ENCODE data around the gene NFE2L1.

Gene NFE2L1

GRCh38 chr17:48006936-48007709 lies 41.0 kb upstream of the NFE2L1 start:
- no peak overlapping the region for H2BK5ac ChIP-seq (ENCODE audit: low read depth, low read length, poor library complexity)
- H3K4ac ChIP-seq (ENCODE audit: low read depth, low read length), result no peak overlapping the region
- H3K79me2 ChIP-seq (ENCODE audit: control insufficient read depth, insufficient read depth, low read length, poor library complexity), result no peaks in the 10 kb centered on the region
- H2AFZ ChIP-seq (ENCODE audit: insufficient read depth, low read length, poor library complexity), result no peak overlapping the region
- H3K18ac ChIP-seq (ENCODE audit: low read length), result no peak overlapping the region
- H3K79me1 ChIP-seq (ENCODE audit: low read length), result peaks cover 9% of the 10 kb centered on the region
- H3K27me3 ChIP-seq (ENCODE audit: insufficient read depth, low read length), result no peaks in the 10 kb centered on the region
- no peak overlapping the region for H3K4me2 ChIP-seq (ENCODE audit: low read length)
- H3K36me3 ChIP-seq (ENCODE audit: control insufficient read depth in 1 of 2, insufficient read depth in 2 of 2, low read length in 2 of 2), result no peaks in the 10 kb centered on the region
- H2BK120ac ChIP-seq (ENCODE audit: insufficient read depth, low read length, poor library complexity), result no peak overlapping the region
- H4K8ac ChIP-seq (ENCODE audit: low read depth, low read length), result no peak overlapping the region
- H2BK12ac ChIP-seq (ENCODE audit: low read length), result no peak overlapping the region
- H4K12ac ChIP-seq (ENCODE audit: low read depth, low read length), result no peak overlapping the region
- peaks cover 11 to 23% of the 10 kb centered on the region in 2 experiments for H3K4me1 ChIP-seq (ENCODE audit: control insufficient read depth in 1 of 2, insufficient read depth in 2 of 2, low read length in 2 of 2)
- H3K14ac ChIP-seq (ENCODE audit: low read length), result no peak overlapping the region
- H3K4me3 ChIP-seq (ENCODE audit: low read depth, low read length), result no peak overlapping the region
- H3K23ac ChIP-seq (ENCODE audit: low read length), result no peak overlapping the region
- no peak overlapping the region for H3K9ac ChIP-seq (ENCODE audit: low read length)
- no peak overlapping the region for H2AK5ac ChIP-seq (ENCODE audit: low read length)
- no peak overlapping the region for H4K91ac ChIP-seq (ENCODE audit: low read depth, low read length)
- no CpG with 5 or more reads among the region's 12 CpGs for WGBS (ENCODE audit: extremely low coverage, insufficient coverage, insufficient read length)
- H3K9me3 ChIP-seq (ENCODE audit: insufficient read depth, low read depth, low read length), result no peaks in the 10 kb centered on the region
- H3K27ac ChIP-seq (ENCODE audit: low read depth, low read length), result no peak overlapping the region
- no peak for DNase-seq

GRCh38 chr17:48010193-48010592 lies 38.0 kb upstream of the NFE2L1 start:
- no peak for DNase-seq
- Histone ChIP-seq H3K18ac (ENCODE audit: low read length) (no peak overlapping the region), H3K9me3 (ENCODE audit: insufficient read depth, low read depth, low read length) (no peaks in the 10 kb centered on the region), H3K4me1 (ENCODE audit: control insufficient read depth in 1 of 2, insufficient read depth in 2 of 2, low read length in 2 of 2) (peaks cover 0 to 8% of the 10 kb centered on the region in 2 experiments), H3K4me3 (ENCODE audit: low read depth, low read length) (no peak overlapping the region), H3K23ac (ENCODE audit: low read length) (no peak overlapping the region), H3K79me1 (ENCODE audit: low read length) (no peaks in the 10 kb centered on the region), H4K12ac (ENCODE audit: low read depth, low read length) (no peak overlapping the region), H2BK5ac (ENCODE audit: low read depth, low read length, poor library complexity) (no peak overlapping the region), H3K27me3 (ENCODE audit: insufficient read depth, low read length) (peaks cover 11% of the 10 kb centered on the region), H2BK120ac (ENCODE audit: insufficient read depth, low read length, poor library complexity) (no peak overlapping the region), H3K4ac (ENCODE audit: low read depth, low read length) (no peak overlapping the region), H3K9ac (ENCODE audit: low read length) (no peak overlapping the region), H3K36me3 (ENCODE audit: control insufficient read depth in 1 of 2, insufficient read depth in 2 of 2, low read length in 2 of 2) (no peaks in the 10 kb centered on the region), H2AFZ (ENCODE audit: insufficient read depth, low read length, poor library complexity) (no peak overlapping the region), H3K79me2 (ENCODE audit: control insufficient read depth, insufficient read depth, low read length, poor library complexity) (no peaks in the 10 kb centered on the region), H4K8ac (ENCODE audit: low read depth, low read length) (no peak overlapping the region), H3K14ac (ENCODE audit: low read length) (no peak overlapping the region), H4K91ac (ENCODE audit: low read depth, low read length) (no peak overlapping the region), H2AK5ac (ENCODE audit: low read length) (no peak overlapping the region), H3K4me2 (ENCODE audit: low read length) (no peak overlapping the region), H2BK12ac (ENCODE audit: low read length) (no peak overlapping the region), H3K27ac (ENCODE audit: low read depth, low read length) (no peak overlapping the region)
- no CpG with 5 or more reads among the region's 3 CpGs for WGBS (ENCODE audit: extremely low coverage, insufficient coverage, insufficient read length)

DNA sequence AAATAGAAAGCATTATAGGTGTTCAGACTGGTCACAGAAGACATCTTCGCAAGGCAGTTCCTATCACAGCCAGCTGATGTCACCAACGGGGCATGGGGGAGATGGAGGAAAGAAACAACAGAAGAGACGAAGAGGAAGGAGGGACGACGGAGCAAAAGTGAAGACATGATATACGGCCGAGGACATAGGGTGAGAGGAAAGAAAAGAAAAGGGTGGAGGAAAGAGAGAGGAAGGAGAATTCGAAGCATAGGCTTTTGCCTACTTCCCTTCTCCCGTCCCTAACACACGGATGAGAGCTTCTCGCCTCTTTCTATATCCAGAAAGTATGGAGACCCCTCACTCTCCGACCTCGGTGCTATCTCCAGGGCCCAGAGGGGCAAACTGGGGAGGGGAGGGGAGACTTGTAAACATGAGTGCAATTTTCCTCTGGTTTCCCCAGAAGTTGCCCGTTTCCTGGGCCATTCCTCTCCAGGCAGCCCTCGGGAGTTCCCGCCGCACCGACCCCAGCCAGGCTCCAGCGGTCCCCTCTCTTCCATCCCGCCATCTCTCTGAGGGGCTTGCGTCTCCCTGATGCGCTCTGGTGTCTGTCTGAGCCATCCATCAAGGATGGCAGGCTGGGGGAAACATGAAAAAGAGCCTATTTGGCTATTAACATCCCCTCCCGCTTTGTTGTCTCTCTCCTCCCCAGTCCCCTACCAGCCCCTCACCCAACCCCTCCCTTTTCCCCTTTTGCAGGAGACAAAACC lies 36.6 kb upstream of the NFE2L1 start:
- H3K27me3 ChIP-seq (ENCODE audit: insufficient read depth, low read length), result peaks cover 11% of the 10 kb centered on the region
- H3K4me2 ChIP-seq (ENCODE audit: low read length), result peak overlapping the region; percentile 77
- peaks cover 0 to 8% of the 10 kb centered on the region in 2 experiments for H3K4me1 ChIP-seq (ENCODE audit: control insufficient read depth in 1 of 2, insufficient read depth in 2 of 2, low read length in 2 of 2)
- no peak overlapping the region for H2BK5ac ChIP-seq (ENCODE audit: low read depth, low read length, poor library complexity)
- H3K23ac ChIP-seq (ENCODE audit: low read length), result no peak overlapping the region
- H3K4me3 ChIP-seq (ENCODE audit: low read depth, low read length), result no peak overlapping the region
- H4K91ac ChIP-seq (ENCODE audit: low read depth, low read length), result no peak overlapping the region
- peak overlapping the region; percentile 35 for H4K8ac ChIP-seq (ENCODE audit: low read depth, low read length)
- H3K79me1 ChIP-seq (ENCODE audit: low read length), result no peaks in the 10 kb centered on the region
- no CpG with 5 or more reads among the region's 23 CpGs for WGBS (ENCODE audit: extremely low coverage, insufficient coverage, insufficient read length)
- no peak overlapping the region for H2AK5ac ChIP-seq (ENCODE audit: low read length)
- H4K12ac ChIP-seq (ENCODE audit: low read depth, low read length), result no peak overlapping the region
- no peak overlapping the region for H3K27ac ChIP-seq (ENCODE audit: low read depth, low read length)
- H3K18ac ChIP-seq (ENCODE audit: low read length), result no peak overlapping the region
- H3K79me2 ChIP-seq (ENCODE audit: control insufficient read depth, insufficient read depth, low read length, poor library complexity), result no peaks in the 10 kb centered on the region
- H3K36me3 ChIP-seq (ENCODE audit: control insufficient read depth in 1 of 2, insufficient read depth in 2 of 2, low read length in 2 of 2), result no peaks in the 10 kb centered on the region
- H3K9me3 ChIP-seq (ENCODE audit: insufficient read depth, low read depth, low read length), result no peaks in the 10 kb centered on the region
- H3K9ac ChIP-seq (ENCODE audit: low read length), result no peak overlapping the region
- no peak overlapping the region for H3K14ac ChIP-seq (ENCODE audit: low read length)
- H2BK120ac ChIP-seq (ENCODE audit: insufficient read depth, low read length, poor library complexity), result no peak overlapping the region
- peak in 1 of 2 donors; percentile 38 for DNase-seq
- no peak overlapping the region for H2BK12ac ChIP-seq (ENCODE audit: low read length)
- H2AFZ ChIP-seq (ENCODE audit: insufficient read depth, low read length, poor library complexity), result peak overlapping the region; percentile 72
- H3K4ac ChIP-seq (ENCODE audit: low read depth, low read length), result no peak overlapping the region

- Histone ChIP-seq H2BK5ac (ENCODE audit: low read depth, low read length, poor library complexity) (no peak overlapping the region), H3K79me2 (ENCODE audit: control insufficient read depth, insufficient read depth, low read length, poor library complexity) (no peaks in the 10 kb centered on the region)
These were observed 36.0 kb upstream of the NFE2L1 start for GRCh38 chr17:48012151-48012520.

More at GRCh38 chr17:48012151-48012520, 36.0 kb upstream of the NFE2L1 start:
- Histone ChIP-seq H3K36me3 (ENCODE audit: control insufficient read depth in 1 of 2, insufficient read depth in 2 of 2, low read length in 2 of 2) (no peaks in the 10 kb centered on the region), H3K23ac (ENCODE audit: low read length) (no peak overlapping the region), H2AFZ (ENCODE audit: insufficient read depth, low read length, poor library complexity) (no peak overlapping the region), H3K18ac (ENCODE audit: low read length) (no peak overlapping the region), H3K4me2 (ENCODE audit: low read length) (peak overlapping the region; percentile 77), H3K27ac (ENCODE audit: low read depth, low read length) (no peak overlapping the region), H3K14ac (ENCODE audit: low read length) (no peak overlapping the region), H4K91ac (ENCODE audit: low read depth, low read length) (no peak overlapping the region), H3K79me1 (ENCODE audit: low read length) (no peaks in the 10 kb centered on the region), H3K4me3 (ENCODE audit: low read depth, low read length) (peak overlapping the region; percentile 35), H3K9ac (ENCODE audit: low read length) (no peak overlapping the region), H4K12ac (ENCODE audit: low read depth, low read length) (no peak overlapping the region), H3K4ac (ENCODE audit: low read depth, low read length) (no peak overlapping the region), H3K9me3 (ENCODE audit: insufficient read depth, low read depth, low read length) (no peaks in the 10 kb centered on the region), H2BK12ac (ENCODE audit: low read length) (no peak overlapping the region), H3K27me3 (ENCODE audit: insufficient read depth, low read length) (peaks cover 11% of the 10 kb centered on the region), H2AK5ac (ENCODE audit: low read length) (no peak overlapping the region), H2BK120ac (ENCODE audit: insufficient read depth, low read length, poor library complexity) (no peak overlapping the region), H3K4me1 (ENCODE audit: control insufficient read depth in 1 of 2, insufficient read depth in 2 of 2, low read length in 2 of 2) (peaks cover 0 to 8% of the 10 kb centered on the region in 2 experiments), H4K8ac (ENCODE audit: low read depth, low read length) (no peak overlapping the region)
- WGBS (ENCODE audit: extremely low coverage, insufficient coverage, insufficient read length), result no CpG with 5 or more reads among the region's 34 CpGs
- DNase-seq, result peak in 1 of 2 donors; percentile 51
